ENCODE results near the gene SIGMAR1. TPM values are rescaled to one million over a fixed set of nuclear protein-coding genes. Genes with fewer than 3 reads are reported as not detected.
"Not testable (repeated sequence)": the region's sequence is repeated elsewhere in the genome, so short reads cannot be mapped to it uniquely, and the experiment has no call there.

Gene SIGMAR1
- total and polyA plus RNA-seq, 2 of the 4 experiments (the other 2 are of a cell fraction): 44.6 to 88.9 TPM

- BruUV-seq (replicated peaks): no TSS peak
- CTCF ChIA-PET: no interaction called here
- H3K9me3 ChIP-seq (ENCODE audit: control insufficient read depth, insufficient read depth, low read length): no peaks in the 10 kb centered on the region
- ATAC-seq (ENCODE audit: low read depth) (no peak), DNase-seq (no peak)
- H3K4me2 ChIP-seq (ENCODE audit: low read depth, low read length): no peak overlapping the region
- H4K8ac ChIP-seq (ENCODE audit: low read depth in 2 of 2, low read length in 2 of 2): no peak overlapping the region
- H3K27ac ChIP-seq (ENCODE audit: insufficient read depth, low read length): no peak overlapping the region
- H3K23ac ChIP-seq (ENCODE audit: low read depth, low read length): peak overlapping the region; percentile 21; the same call in 1 of the 2 replicates
- H3K4me1 ChIP-seq (ENCODE audit: control insufficient read depth, insufficient read depth, low read length): peaks cover 8% of the 10 kb centered on the region
- in situ Hi-C loops (cut with MboI; ENCODE audit: low sequenced_read_pairs) (no loop called here), intact Hi-C loops (cut with micrococcal nuclease) (no loop called here), dilution Hi-C loops (cut with HindIII; ENCODE audit: low sequenced_read_pairs, unreplicated experiment) (no loop called here)
- H2AK9ac ChIP-seq (replicated peaks; ENCODE audit: low read depth, low read length, poor library complexity): no peak overlapping the region
- no peak overlapping the region for H3K14ac ChIP-seq (replicated peaks; ENCODE audit: low read depth, low read length)
- H3K36me3 ChIP-seq (ENCODE audit: control insufficient read depth, insufficient read depth, low read length): no peaks in the 10 kb centered on the region
- peaks cover 17% of the 10 kb centered on the region for H3K9me1 ChIP-seq (ENCODE audit: insufficient read depth, low read length)
- H3K4me3 ChIP-seq (ENCODE audit: insufficient read depth, low read depth, low read length): no peak overlapping the region
- H3K4ac ChIP-seq (ENCODE audit: low read depth, low read length): no peak overlapping the region
- H2BK120ac ChIP-seq (ENCODE audit: low read depth, low read length): no peak overlapping the region
- H2AFZ ChIP-seq (replicated peaks; ENCODE audit: low read length, poor library complexity): no peak overlapping the region
- no peak overlapping the region for H3K9ac ChIP-seq (ENCODE audit: low read depth, low read length)
- no peak overlapping the region for H4K91ac ChIP-seq (ENCODE audit: insufficient read depth, low read depth, low read length)
- H3K18ac ChIP-seq (ENCODE audit: low read depth, low read length): no peak overlapping the region
- no peak overlapping the region for H2BK15ac ChIP-seq (ENCODE audit: low read depth, low read length)
- no peak overlapping the region for H2AK5ac ChIP-seq (ENCODE audit: low read depth, low read length)
- H4K5ac ChIP-seq (ENCODE audit: low read depth, low read length): no peak overlapping the region
- H2BK20ac ChIP-seq (ENCODE audit: low read depth, low read length): no peak overlapping the region
- TF ChIP-seq, protein P1, sequence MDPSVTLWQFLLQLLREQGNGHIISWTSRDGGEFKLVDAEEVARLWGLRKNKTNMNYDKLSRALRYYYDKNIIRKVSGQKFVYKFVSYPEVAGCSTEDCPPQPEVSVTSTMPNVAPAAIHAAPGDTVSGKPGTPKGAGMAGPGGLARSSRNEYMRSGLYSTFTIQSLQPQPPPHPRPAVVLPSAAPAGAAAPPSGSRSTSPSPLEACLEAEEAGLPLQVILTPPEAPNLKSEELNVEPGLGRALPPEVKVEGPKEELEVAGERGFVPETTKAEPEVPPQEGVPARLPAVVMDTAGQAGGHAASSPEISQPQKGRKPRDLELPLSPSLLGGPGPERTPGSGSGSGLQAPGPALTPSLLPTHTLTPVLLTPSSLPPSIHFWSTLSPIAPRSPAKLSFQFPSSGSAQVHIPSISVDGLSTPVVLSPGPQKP (IDR thresholded peaks at IDR 0.05; ENCODE audit: borderline replicate concordance, low read depth, low read length): no peak
- TF ChIP-seq BHLHE40 (IDR thresholded peaks at IDR 0.05; ENCODE audit: low read depth, low read length) (no peak), MAFK (IDR thresholded peaks at IDR 0.05; ENCODE audit: low read depth, low read length) (no peak), CEBPB (IDR thresholded peaks at IDR 0.05; ENCODE audit: low read depth, low read length) (no peak), CHD1 (IDR thresholded peaks at IDR 0.05; ENCODE audit: low read depth, low read length) (no peak)
- TF ChIP-seq, protein P2, sequence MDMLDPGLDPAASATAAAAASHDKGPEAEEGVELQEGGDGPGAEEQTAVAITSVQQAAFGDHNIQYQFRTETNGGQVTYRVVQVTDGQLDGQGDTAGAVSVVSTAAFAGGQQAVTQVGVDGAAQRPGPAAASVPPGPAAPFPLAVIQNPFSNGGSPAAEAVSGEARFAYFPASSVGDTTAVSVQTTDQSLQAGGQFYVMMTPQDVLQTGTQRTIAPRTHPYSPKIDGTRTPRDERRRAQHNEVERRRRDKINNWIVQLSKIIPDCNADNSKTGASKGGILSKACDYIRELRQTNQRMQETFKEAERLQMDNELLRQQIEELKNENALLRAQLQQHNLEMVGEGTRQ (IDR thresholded peaks at IDR 0.05; ENCODE audit: low read depth, low read length): peak; percentile 32; the same call in 1 of the 2 replicates
- no peaks in the 10 kb centered on the region for H4K20me1 ChIP-seq (ENCODE audit: insufficient read depth, low read length)
- H3K27me3 ChIP-seq (ENCODE audit: control insufficient read depth, insufficient read depth, low read length): no peaks in the 10 kb centered on the region
- no peak overlapping the region for H3K56ac ChIP-seq (ENCODE audit: extremely low read depth, insufficient read depth, low read length)
- no CpG with 5 or more reads among the region's 1 CpG for WGBS, 2 experiments (ENCODE audit: extremely low coverage in 2 of 2, insufficient read length in 1 of 2)
- no peak overlapping the region for H2BK5ac ChIP-seq (ENCODE audit: low read depth, low read length, poor library complexity, severe bottlenecking)
- POLR2A ChIA-PET (ENCODE audit: unreplicated experiment): no interaction called here
- peaks cover 5 to 20% of the 10 kb centered on the region in 2 experiments for H3K79me1 ChIP-seq (ENCODE audit: low read depth in 1 of 2, low read length in 2 of 2)
These were observed 5.1 kb upstream of the SIGMAR1 start for GRCh38 chr9:34642679-34643078.

GRCh38 chr9:34639322-34639721, 1.7 kb upstream of the SIGMAR1 start:
- intact Hi-C loops (cut with micrococcal nuclease); H2AK5ac ChIP-seq (ENCODE audit: low read depth, low read length); H3K23ac ChIP-seq (ENCODE audit: low read depth, low read length): not testable (repeated sequence)

More at GRCh38 chr9:34639322-34639721, 1.7 kb upstream of the SIGMAR1 start:
- H3K14ac ChIP-seq (replicated peaks; ENCODE audit: low read depth, low read length); H4K91ac ChIP-seq (ENCODE audit: insufficient read depth, low read depth, low read length); H3K18ac ChIP-seq (ENCODE audit: low read depth, low read length); H2AFZ ChIP-seq (replicated peaks; ENCODE audit: low read length, poor library complexity); H2BK120ac ChIP-seq (ENCODE audit: low read depth, low read length); H2BK20ac ChIP-seq (ENCODE audit: low read depth, low read length); H3K9me3 ChIP-seq (ENCODE audit: control insufficient read depth, insufficient read depth, low read length); H3K4ac ChIP-seq (ENCODE audit: low read depth, low read length); H3K4me3 ChIP-seq (ENCODE audit: insufficient read depth, low read depth, low read length); POLR2A ChIA-PET (ENCODE audit: unreplicated experiment); H3K27me3 ChIP-seq (ENCODE audit: control insufficient read depth, insufficient read depth, low read length); H2AK9ac ChIP-seq (replicated peaks; ENCODE audit: low read depth, low read length, poor library complexity); DNase-seq; H3K27ac ChIP-seq (ENCODE audit: insufficient read depth, low read length); H3K4me1 ChIP-seq (ENCODE audit: control insufficient read depth, insufficient read depth, low read length); H3K4me2 ChIP-seq (ENCODE audit: low read depth, low read length); H3K36me3 ChIP-seq (ENCODE audit: control insufficient read depth, insufficient read depth, low read length); H2BK15ac ChIP-seq (ENCODE audit: low read depth, low read length); CTCF ChIA-PET; H4K8ac ChIP-seq (ENCODE audit: low read depth in 2 of 2, low read length in 2 of 2); BruUV-seq (replicated peaks); dilution Hi-C loops (cut with HindIII; ENCODE audit: low sequenced_read_pairs, unreplicated experiment); ATAC-seq (ENCODE audit: low read depth); H2BK5ac ChIP-seq (ENCODE audit: low read depth, low read length, poor library complexity, severe bottlenecking); H4K20me1 ChIP-seq (ENCODE audit: insufficient read depth, low read length); H4K5ac ChIP-seq (ENCODE audit: low read depth, low read length); H3K9ac ChIP-seq (ENCODE audit: low read depth, low read length); H3K56ac ChIP-seq (ENCODE audit: extremely low read depth, insufficient read depth, low read length); in situ Hi-C loops (cut with MboI; ENCODE audit: low sequenced_read_pairs): not testable (repeated sequence)
- Histone ChIP-seq H3K9me1 (ENCODE audit: insufficient read depth, low read length) (peaks cover 13% of the 10 kb centered on the region; the same call in 1 of the 2 replicates), H3K79me1 (ENCODE audit: low read depth in 1 of 2, low read length in 2 of 2) (peaks cover 13 to 33% of the 10 kb centered on the region in 2 experiments)
- WGBS, 2 experiments (ENCODE audit: extremely low coverage in 2 of 2, insufficient read length in 1 of 2): no CpG with 5 or more reads among the region's 8 CpGs

All from IMR-90 (cell line).